Renal cortex interstitium (tissue), 11 donors: Measurements from ENCODE around the gene EXOC6B. TPM values are rescaled to one million over a fixed set of nuclear protein-coding genes. Genes with fewer than 3 reads are reported as not detected.
"Not testable (repeated sequence)": the region's sequence is repeated elsewhere in the genome, so short reads cannot be mapped to it uniquely, and the experiment has no call there.

Experiments used
- DNase-seq, 11 donors: peaks; one replicate each; pipeline ENCODE4 v3.0.0-alpha.2; 2013; ENCODE audit warnings: low read depth in 9 of 11, low spot score in 4 of 11; ENCODE audit errors: extremely low read depth in 1 of 11
- polyA plus RNA-seq, 3 donors: library from polyadenylated mRNA; unstranded; fragments of 120-200 nt; gene quantifications; one replicate each; pipeline ENCODE4 v1.2.1, GENCODE V29; 2013; ENCODE audit not compliant: insufficient read length in 3 of 3

The EXOC6B gene
- polyA plus RNA-seq, 3 donors, result 22.2 to 24.2 (median 22.7) TPM

DNA sequence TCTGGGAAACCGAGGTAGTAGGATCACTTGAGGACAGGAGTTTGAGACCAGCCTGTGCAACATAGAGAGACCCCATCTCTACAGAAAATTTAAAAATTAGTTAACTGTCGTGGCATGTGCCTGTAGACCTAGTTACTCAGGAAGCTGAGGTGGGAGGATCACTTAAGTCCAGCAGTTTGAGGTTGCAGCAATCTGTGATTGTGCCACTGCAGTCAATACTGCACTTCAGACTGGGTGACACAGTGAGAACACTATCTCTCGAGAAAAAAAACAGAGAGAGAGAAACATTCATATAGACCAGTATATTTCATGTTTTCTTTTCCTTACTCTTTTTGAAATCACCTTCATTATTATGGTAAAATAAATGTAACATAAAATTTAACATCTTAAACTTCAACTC lies 387.5 kb downstream of the EXOC6B start:
- DNase-seq, result no peak

DNA sequence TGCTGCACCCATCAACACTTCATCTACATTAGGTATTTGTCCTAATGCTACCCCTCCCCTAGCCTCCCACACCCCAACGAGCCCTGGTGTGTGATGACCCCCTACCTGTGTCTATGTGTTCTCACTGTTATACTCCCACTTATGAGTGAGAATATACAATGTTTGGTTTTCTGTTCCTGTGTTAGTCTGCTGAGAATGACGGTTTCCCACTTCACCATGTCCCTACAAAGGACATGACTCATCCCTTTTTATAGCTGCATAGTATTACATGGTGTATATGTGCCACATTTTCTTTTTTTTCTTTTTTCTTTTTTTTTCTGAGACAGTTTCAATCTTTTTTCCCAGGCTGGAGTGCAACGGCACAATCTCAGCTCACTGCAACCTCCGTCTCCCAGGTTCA lies 394.1 kb downstream of the EXOC6B start:
- no peak for DNase-seq

DNA sequence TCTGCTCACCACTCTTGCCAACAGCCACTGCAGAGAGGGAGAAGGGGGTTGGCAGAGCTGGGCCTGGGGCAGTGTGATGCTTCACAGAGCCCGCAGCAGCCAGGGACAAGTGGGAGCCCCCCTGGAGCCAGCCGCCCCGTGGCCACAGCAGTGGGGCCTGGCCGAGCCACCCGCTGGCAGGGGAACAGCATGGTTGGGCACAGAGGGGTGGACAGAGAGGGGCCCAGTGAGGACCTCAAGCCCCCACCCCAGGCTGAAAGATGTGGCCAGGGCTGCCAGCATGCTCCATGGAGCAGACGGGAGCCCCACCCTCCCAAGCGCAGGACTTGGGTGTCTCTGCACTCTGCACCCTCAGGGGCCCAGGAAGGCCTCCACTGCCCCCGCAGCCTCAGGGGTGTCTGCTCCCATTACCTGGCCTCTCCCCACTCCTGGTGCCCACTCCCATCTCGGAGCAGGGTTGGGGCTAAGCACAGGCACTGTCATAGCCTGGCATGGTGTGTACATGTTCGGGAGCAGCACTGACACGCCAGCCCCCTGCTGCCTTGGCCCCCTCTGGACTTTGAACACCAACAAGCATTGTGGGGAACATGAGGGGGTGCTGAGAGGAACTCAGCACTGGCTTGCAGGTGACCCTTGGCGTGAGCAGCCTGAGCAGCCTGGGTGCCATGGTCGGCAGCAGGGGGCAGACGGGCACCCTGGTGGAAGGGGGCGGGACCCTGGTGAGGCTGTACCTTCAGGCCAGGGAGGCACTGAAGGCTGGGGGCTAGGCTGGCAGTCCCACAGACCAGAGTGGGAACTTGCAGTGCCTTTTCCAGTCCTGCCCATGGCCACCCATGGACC lies 398.6 kb downstream of the EXOC6B start:
- DNase-seq, result no peak

DNA sequence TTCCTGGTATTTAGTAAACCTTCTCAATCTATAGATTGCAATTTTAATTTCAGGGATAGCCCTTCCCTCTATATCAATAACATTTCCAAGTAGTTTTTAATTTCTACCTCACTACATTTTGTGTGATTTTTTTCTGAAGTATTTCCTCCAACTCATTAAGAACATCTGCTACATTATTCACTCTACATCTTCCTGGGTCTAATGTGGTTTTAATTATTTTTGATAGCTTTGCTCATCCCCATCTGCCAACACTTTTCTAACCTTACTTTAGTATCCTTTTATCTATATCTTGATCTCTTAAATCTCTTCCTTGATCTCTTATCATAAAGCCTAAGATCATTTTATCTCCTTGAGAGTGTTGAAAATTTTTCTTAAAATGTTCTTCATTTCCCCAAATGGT lies 399.8 kb downstream of the EXOC6B start:
- DNase-seq, result no peak

DNA sequence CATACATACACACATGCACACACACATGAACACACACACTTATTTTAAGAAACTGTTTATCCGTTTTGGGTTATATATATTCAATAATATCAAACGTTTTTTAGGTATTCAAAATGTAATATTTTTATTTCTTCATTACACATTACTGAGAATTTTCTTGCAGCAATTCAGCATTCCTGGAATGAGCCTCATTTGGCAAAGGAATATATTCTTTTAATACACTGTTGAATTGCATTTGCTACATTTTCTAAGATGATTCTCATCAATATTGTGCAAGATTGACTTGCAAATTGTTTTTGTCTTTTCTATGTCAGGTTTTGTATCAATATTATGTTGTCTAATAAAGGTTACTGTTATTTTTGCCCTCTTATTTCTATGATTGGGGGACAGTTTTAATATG lies 402.1 kb downstream of the EXOC6B start:
- no peak for DNase-seq

DNA sequence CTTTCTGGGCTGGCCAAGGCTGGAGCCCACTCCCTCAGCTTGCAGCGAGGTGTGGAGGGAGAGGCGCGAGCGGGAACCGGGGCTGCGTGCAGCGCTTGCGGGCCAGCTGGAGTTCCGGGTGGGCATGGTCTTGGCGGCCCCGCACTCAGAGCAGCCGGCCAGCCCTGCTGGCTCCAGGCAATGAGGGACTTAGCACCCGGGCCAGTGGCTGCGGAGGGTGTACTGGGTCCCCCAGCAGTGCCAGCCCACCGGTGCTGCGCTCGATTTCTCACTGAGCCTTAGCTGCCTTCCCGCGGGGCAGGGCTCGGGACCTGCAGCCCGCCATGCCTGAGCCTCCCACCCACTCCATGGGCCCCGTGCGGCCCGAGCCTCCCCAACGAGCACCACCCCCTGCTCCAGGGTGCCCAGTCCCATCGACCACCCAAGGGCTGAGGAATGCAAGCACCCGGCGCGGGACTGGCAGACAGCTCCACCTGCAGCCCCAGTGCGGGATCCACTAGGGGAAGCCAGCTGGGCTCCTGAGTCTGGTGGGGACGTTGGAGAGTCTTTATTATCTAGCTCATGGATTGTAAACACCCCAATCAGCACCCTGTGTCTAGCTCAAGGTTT lies 404.0 kb downstream of the EXOC6B start:
- not testable (repeated sequence) for DNase-seq

DNA sequence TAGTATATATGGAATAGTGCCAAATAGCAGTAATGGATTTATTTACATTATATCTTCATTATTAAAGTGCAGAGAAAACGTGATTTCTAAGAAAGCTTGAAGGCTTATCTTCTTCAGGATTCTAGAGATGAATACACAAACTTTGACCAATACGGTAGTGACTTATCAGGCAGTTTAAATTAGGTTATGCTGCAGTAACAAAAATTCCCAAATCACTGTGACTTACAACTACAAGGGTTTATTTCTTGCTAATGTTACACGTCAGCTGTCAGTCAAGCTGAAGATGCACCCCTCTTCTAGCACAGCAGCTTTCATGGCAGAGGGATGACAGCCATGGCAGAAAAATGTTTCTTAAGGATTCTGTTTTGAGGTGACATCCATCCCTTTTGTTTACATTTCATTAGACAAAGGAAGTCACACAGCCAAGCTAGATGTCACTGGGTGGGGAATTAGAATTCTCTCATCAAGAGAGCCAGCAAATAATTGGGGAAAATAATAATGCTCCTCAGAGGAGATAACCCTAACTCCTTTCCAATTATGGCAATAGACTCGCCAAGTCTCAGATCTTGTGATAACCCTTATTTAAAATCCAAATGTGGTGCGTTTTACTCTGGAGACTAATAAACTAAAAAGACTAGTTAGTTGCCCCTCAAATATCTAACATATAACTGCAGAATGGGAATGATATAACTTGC lies 409.9 kb downstream of the EXOC6B start:
- DNase-seq, result no peak

DNA sequence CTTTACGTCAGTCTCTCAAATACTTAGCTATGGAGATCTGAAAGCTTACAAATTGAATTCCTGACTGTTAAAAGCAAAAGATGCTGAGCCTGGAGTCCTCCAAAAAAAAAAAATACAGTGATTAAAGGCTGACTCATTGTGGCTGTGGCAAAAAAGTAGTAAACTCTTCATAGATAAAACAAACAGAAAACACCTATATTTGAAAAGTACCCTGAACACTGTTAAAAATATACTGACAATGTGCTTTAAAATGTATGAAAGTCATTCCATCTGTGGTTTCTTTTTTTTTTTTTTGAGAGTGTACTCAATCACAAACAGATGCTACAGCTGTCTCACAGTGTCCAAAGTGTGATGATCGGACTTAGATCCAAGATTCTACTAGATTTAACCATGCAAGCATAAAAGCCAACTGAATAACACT lies 410.6 kb downstream of the EXOC6B start:
- DNase-seq, result no peak

DNA sequence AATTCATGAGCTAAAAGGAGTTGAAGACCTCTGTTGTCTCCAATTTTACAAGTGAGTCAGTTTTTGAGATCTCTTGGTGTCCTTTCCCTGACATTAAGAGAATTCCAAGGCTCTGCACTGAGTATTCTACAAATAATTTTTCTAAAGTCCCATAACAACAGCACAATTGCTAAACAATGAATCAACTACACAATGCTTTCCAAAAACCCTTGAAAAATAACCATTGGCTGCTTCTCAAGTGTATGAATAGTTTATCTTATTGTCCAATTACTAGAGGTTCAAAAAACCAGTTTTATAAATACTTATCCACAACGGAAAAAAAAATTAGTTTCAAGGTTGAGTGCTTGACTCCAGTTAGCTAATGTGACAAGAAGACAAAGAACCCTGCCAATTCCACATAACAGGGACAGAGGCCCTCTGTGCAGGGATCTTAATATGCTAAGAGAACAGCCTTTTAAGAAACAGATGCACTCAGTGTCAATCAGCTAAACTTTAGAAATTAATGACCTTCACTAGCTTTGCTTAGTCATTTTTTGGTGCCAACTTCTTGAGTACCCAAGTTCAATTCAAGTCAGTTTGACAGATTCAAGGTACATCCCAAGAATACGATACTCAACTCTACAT lies 411.6 kb downstream of the EXOC6B start:
- no peak for DNase-seq

DNA sequence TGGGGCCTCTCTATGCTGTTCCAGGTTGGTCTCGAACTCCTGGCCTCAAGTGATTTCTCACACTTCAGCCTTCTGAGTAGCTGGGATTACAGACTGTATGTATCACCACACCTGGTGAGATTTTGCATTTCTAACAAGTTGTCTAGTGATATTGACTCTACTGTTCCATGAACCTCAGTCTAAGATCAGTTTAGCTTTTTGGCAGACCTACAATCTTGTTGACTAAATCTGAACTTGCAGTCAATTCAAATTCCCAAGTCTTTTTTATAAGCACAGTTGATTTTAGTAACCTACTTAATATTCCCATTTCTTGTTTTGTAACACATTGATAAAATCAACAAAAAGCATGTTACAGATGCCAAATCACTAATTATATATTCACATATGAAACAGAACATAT lies 412.1 kb downstream of the EXOC6B start:
- no peak for DNase-seq

DNA sequence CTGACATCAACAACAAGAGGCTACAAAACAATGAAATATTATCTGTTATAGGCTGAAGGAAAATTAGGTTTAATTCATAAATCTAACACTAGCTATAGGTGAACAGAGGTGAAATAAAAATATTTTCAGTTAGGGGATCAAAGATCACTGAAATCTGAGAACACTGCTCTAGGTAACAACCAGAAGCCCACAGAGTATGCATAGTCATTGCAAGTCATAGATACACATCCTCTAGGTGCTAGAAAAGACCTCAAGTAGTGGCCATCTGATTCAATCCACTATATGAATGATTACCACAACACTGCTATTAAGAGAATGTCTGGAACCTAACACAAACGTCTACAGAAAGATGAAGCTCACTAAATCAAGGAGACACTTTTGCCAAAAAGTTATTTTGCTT lies 413.6 kb downstream of the EXOC6B start:
- DNase-seq, result no peak

DNA sequence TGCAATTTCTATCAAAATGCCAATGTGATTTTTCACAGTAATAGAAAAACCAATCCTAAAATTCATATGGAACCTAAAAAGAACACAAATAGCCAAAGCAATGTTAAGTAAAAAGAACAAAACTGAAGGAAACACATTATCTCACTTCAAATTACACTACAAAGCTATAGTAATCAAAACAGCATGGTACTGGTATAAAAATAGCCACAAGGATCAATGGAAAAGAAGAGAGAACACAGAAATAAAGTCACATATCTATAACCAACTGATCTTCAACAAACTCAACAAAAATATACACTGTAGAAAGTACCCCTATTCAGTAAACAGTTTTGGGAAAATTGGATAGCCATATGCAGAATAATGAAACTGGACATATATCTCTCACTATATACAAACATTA lies 426.0 kb downstream of the EXOC6B start:
- DNase-seq, result no peak

DNA sequence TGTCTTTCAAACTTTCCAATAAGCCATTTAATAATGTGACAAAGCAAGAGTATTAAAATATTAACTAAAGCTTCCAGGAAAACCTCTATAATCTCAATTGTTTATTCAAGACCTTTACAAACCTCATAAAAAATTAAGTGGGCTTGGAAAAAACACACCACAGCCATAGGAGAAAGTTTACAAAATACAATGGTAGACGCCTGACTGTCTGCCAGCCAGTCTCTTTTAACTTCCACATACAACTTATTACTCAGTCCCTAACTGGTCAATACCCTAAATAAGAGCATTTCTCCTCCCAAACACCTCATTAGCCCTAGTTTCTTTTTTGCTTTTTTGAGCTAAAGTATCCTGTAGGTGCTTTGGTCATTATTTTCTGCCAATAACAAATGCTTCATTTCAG lies 430.7 kb downstream of the EXOC6B start:
- DNase-seq, result no peak

DNA sequence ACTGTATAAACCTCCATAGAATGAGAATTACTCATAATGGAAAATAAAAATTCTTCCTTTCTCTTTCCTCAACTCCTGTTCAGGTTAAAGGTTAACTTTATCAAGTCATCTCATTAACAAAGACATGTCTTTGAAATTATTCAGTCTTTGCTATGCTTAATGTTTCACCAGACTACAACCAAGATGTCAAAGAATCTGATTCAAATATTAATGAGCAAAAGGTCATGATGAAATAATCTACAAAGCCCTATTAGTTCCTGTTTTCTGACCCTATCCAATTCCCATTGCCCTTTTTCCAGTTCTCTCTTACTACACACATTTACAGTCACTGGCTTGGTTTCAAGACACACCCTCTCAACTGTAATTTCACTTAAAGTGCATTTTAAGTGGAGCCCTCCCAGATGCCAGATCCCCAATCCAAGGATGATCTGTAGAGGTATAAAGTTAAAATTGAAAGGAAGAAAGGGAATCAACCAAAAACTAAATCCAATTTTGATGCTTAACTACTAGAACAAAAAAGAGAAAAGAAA lies 431.2 kb downstream of the EXOC6B start:
- DNase-seq, result no peak

DNA sequence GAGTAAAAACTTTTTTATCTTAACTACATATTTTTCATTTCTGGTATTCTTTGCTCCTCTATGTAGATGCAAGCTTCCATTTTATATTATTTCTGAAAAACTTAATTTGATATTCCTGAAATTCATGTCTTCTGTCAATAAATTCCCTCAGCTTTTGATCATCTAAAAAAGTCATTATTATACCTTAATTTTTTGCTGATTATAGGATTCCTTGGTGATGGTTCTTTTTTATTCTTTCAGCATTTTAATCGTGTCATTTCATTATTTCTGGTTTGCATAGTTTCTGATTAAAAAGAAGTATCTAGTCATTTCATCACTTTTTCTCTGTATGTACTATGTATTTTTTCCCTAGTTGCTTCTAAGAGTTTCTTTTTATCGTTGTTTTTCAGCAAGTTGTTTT lies 436.4 kb downstream of the EXOC6B start:
- no peak for DNase-seq

DNA sequence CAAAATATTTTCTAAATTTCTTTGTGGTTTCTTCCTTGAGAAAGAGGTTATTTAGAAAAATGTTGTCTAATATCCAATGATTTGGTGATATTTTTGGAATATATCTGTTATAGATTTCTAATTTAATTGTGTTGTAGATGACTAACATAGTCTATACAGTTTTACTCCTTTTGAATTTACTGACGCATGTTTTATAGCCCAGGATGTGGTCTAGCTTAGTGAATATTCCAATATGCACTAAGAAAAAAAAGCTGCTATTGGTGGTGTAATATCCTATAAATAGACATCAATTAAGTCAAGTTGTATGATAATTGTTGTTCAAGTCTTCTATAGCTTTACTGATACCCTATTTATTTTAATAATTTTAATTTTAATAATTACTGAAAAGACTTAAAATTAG lies 437.6 kb downstream of the EXOC6B start:
- DNase-seq, result no peak

DNA sequence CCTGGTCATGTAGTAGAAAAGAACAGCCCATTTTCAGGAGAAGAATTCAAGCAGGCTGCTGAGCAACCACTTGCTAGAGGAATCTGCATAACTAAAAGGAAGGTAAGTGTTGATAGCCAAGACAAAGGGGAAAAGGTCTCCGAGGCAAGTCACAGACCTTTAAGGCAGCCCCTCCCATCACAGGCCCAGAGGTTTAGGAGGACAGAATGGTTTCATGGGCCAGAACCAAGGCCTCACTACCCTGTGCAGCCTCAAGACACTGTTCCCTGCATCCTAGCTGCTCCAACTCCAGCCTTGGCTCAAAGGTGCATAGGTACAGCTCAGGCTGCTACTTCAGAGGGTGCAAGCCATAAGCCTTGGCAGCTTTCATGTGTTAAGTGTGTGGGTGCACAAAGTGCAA lies 439.5 kb downstream of the EXOC6B start:
- DNase-seq, result no peak

DNA sequence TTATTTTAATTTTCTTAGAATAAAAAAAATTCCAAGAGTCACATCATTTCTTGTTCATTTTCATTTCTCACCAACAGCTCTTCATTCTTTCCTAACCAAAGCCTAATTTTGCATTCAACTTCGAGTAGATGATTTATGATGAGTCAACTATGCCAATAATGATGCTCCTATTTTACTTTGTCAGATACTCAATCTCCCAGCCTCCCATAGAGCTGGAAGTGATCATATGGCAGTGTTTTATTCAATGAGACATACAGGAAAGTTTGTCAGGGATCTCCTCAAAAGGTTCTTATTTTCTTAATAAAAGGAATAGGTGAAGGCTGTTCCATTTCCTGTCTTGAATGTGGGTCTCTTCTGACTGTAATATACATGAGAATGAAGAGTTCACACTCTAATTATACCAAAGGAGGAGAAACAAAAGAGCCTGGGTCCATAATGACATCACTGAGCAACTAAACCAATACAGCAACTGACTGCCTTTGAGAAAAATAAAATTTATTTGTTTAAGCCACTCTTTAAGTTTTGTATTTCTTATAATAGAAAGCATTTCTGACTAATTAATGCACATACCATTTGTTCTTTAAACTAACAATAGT lies 447.0 kb downstream of the EXOC6B start:
- DNase-seq, result no peak

DNA sequence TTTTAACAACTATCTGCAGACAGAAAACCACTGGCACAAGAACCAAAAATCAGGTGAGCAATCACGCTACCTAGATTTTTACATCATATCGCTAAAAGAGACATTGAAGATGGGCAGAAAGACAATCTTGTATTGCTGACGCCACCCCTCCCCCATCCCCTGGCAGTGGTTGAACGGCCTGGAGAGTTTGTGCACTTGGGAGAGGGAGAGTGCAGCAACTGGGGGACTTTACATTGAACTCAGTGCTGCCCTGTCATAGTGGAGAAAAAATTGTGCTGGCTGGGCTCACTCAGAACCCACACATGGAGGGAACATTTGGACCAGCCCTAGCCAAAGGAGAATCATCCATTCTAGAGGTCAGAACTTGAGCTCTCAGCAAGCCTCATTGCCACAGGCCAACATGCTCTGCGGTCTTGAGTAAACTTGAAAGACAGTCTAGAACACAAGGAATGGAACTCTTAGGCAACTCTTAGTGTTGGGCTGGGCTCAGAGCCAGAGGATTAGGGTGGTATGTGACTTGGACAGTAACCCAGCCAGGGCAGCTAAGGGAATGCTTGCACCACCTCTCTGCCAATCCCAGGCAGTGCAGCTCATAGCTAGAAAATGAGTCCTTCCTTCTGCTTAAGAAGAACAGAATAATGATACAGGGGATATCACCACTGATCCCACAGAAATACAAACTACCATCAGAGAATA lies 458.2 kb downstream of the EXOC6B start:
- no peak for DNase-seq
